Ovary (tissue), 9 donors: Measurements from ENCODE around the gene SLC23A3. TPM values are rescaled to one million over a fixed set of nuclear protein-coding genes. Genes with fewer than 3 reads are reported as not detected.

Source experiments
- DNase-seq, 5 donors: peaks; one replicate each; pipeline ENCODE4 v3.0.0-alpha.2; 2019 to 2020
- H3K27ac ChIP-seq, 2 donors: fragments of 200-600 bp; one replicate each; pipeline versions ENCODE4 v1.5.1 to v1.8.0; 2019 to 2022
- H3K27me3 ChIP-seq: fragments of 200-600 bp; one replicate; pipeline ENCODE4 v1.8.0; 2022
- H3K36me3 ChIP-seq: fragments of 200-600 bp; sonication (generic); one replicate; pipeline ENCODE4 v1.5.1; 2019
- H3K4me1 ChIP-seq: one replicate; pipeline ENCODE4 v1.8.1; 2013; ENCODE audit warnings: mild to moderate bottlenecking, moderate library complexity; ENCODE audit not compliant: insufficient read depth
- H3K4me3 ChIP-seq: fragments of 200-600 bp; sonication (generic); one replicate; pipeline ENCODE4 v1.5.1; 2017
- H3K9me3 ChIP-seq, 2 donors: fragments of 200-600 bp in 1 of 2; sonication (generic) in 1 of 2; one replicate each; pipeline versions ENCODE4 v1.5.1 to v1.8.1; 2013 to 2019; ENCODE audit warnings: mild to moderate bottlenecking in 1 of 2, moderate library complexity in 1 of 2
- EP300 ChIP-seq: sonication (generic); formaldehyde crosslinking; IDR thresholded peaks from one replicate; pipeline ENCODE4 v1.6.1; 2017; ENCODE audit warnings: antibody characterized with exemption
- POLR2A ChIP-seq: fragments of 450-650 bp; IDR thresholded peaks from one replicate; pipeline ENCODE4 v1.6.1; 2017; ENCODE audit warnings: antibody characterized with exemption, mild to moderate bottlenecking, moderate library complexity
- WGBS, 3 donors: extraction: QIAGEN DNeasy Blood & Tissue Kit in 1 of 3; methylation state at CpG; one replicate each; pipeline versions ENCODE4 v1.1.5 to v1.1.7; 2013 to 2017; 5-methylcytosine and 5-hydroxymethylcytosine counted together
- intact Hi-C, 4 donors: fragments of 100-400 bp; cut with DNase I; formaldehyde crosslinking; loops; one replicate each; pipeline versions ENCODE4 v1.11.0 to v1.15.1; 2022 to 2023
- polyA plus RNA-seq, 2 donors: library from polyadenylated mRNA; stranded (reverse); fragments of 200-250 nt in 1 of 2; fragments of 350-450 nt in 1 of 2; fragmentation: Illumina TruSeq in 1 of 2; extraction: RNeasy Lipid Tissue Mini Kit (QIAGEN cat#74804) in 1 of 2; gene quantifications; one replicate each; pipeline ENCODE4 v1.2.3, GENCODE V29; 2013 to 2014
- total RNA-seq, 7 donors: library from RNA; depleted of rRNA in 2 of 7; stranded (reverse); fragments of >200 nt in 2 of 7; fragmentation: NEBNext Ultra II Directional in 3 of 7; extraction: Animal tissue kit (Norgen Biotek cat#: 25700) in 3 of 7; gene quantifications; one replicate each; pipeline versions ENCODE4 v1.1.0 to v1.2.4, GENCODE V29; 2016 to 2023
- TF ChIP-seq, protein P1 (sequence below), 3 donors: fragments of 450-650 bp in 2 of 3; fragments of 200-600 bp in 1 of 3; IDR thresholded peaks; one replicate each; pipeline versions ENCODE4 v1.5.1 to v1.8.0; 2016 to 2022; ENCODE audit warnings: antibody characterized with exemption in 3 of 3, mild to moderate bottlenecking in 1 of 3
- donor health status: DM: no; HTN: no; CAD: no; lungs with moderate emphysema.
- donor health status: DM: no; HTN: no; CAD: no.
- donor health status: Bipolar disorder and iron deficiency.
- donor health status: DM: yes; HTN: yes; CAD: no.
- donor health status: DM: no; HTN: no; CAD: no.
- donor health status: DM: yes; HTN: yes; CAD: no.

The SLC23A3 gene
- total and polyA plus RNA-seq, 9 donors: 0.81 to 4.5 (median 1.3) TPM

DNA sequence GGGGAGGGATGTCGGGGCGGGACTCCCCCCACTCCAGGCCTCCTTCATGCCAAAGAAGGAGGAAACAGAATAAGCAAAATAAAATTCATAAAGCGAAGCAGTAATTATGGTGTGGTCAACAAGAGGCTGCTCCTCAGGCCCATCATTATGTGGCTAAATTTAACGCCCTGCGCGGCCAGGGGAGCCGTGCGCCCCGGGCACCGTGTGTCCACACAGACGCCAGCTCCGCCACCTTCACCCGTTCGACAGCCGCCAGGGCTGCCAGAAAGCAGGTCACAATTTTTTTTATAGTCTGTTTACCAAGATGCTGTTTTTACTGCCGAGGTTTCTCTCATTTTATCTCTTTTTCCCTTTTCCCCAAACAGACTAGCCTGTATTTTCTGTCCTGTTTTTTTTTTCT lies 40.2 kb downstream of the SLC23A3 start:
- peaks cover 6% of the 10 kb centered on the region for H3K4me1 ChIP-seq
- no peaks in the 10 kb centered on the region for H3K36me3 ChIP-seq
- TF ChIP-seq, protein P1, sequence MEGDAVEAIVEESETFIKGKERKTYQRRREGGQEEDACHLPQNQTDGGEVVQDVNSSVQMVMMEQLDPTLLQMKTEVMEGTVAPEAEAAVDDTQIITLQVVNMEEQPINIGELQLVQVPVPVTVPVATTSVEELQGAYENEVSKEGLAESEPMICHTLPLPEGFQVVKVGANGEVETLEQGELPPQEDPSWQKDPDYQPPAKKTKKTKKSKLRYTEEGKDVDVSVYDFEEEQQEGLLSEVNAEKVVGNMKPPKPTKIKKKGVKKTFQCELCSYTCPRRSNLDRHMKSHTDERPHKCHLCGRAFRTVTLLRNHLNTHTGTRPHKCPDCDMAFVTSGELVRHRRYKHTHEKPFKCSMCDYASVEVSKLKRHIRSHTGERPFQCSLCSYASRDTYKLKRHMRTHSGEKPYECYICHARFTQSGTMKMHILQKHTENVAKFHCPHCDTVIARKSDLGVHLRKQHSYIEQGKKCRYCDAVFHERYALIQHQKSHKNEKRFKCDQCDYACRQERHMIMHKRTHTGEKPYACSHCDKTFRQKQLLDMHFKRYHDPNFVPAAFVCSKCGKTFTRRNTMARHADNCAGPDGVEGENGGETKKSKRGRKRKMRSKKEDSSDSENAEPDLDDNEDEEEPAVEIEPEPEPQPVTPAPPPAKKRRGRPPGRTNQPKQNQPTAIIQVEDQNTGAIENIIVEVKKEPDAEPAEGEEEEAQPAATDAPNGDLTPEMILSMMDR (IDR thresholded peaks at IDR 0.05): no peak
- TF ChIP-seq EP300: no peak
- no peak for TF ChIP-seq POLR2A
- intact Hi-C loops: no loop called here
- WGBS, 3 donors: 78 to 92% (median 91%) methylated on average over 16 of the region's 16 CpGs
- no peaks in the 10 kb centered on the region for H3K27me3 ChIP-seq
- H3K9me3 ChIP-seq: no peaks in the 10 kb centered on the region
- DNase-seq: no peak
- no peak overlapping the region for H3K27ac ChIP-seq
- H3K4me3 ChIP-seq: no peak overlapping the region

- Histone ChIP-seq H3K4me1 (peaks cover 13% of the 10 kb centered on the region), H3K9me3 (no peaks in the 10 kb centered on the region), H3K36me3 (no peaks in the 10 kb centered on the region), H3K27me3 (no peaks in the 10 kb centered on the region), H3K27ac (no peak overlapping the region), H3K4me3 (no peak overlapping the region)
- no peak for TF ChIP-seq POLR2A
- no peak for DNase-seq
- intact Hi-C loops: no loop called here
- 18 to 47% (median 31%) methylated on average over 7 of the region's 7 CpGs for WGBS, 3 donors
Observed at GRCh38 chr2:219128396-219128795, 41.4 kb downstream of the SLC23A3 start.

DNA sequence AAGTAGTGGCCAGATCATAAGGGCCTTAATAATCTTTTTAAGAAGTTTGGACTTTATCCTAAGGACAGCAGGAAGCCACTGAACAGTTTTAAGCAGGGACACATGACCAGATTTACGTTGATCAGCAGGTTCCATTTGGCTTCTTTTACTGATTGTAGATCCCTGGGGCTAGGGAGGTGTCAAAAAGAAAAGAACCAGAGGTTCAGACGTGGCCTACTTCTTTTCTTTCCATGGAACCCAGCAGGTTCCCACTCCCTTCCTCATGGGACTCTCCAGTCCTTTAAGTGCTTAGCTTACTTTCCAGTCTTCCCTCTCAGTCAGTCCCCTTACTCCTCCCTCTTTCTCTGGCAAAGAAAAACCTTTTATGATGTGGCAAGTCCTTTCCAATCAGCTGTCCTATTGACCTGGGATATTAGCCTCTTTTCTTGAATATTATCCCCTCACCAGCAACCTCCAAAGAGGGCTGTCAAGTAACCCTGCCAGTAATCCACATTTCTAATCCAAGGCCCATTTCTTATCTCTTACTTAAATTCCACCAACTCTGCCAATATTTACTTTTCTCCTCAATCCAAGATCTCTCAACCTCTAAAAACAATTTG lies 42.7 kb downstream of the SLC23A3 start:
- Histone ChIP-seq H3K36me3 (no peaks in the 10 kb centered on the region), H3K4me1 (peaks cover 13% of the 10 kb centered on the region), H3K27ac (no peak overlapping the region), H3K4me3 (no peak overlapping the region), H3K9me3 (no peaks in the 10 kb centered on the region), H3K27me3 (no peaks in the 10 kb centered on the region)
- WGBS, 3 donors: 74 to 89% (median 87%) methylated on average over 2 of the region's 2 CpGs
- no peak for DNase-seq
- intact Hi-C loops: no loop called here
- TF ChIP-seq, protein P1 (IDR thresholded peaks at IDR 0.05): no peak
- TF ChIP-seq EP300: no peak

- Histone ChIP-seq H3K4me3 (no peak overlapping the region), H3K4me1 (peaks cover 13% of the 10 kb centered on the region), H3K36me3 (no peaks in the 10 kb centered on the region), H3K27me3 (no peaks in the 10 kb centered on the region), H3K27ac (no peak overlapping the region), H3K9me3 (no peaks in the 10 kb centered on the region)
- 83 to 88% (median 84%) methylated on average over 3 of the region's 3 CpGs for WGBS, 3 donors
- TF ChIP-seq EP300 (no peak), POLR2A (no peak)
- TF ChIP-seq, protein P1 (IDR thresholded peaks at IDR 0.05): no peak
- DNase-seq: no peak
- intact Hi-C loops: no loop called here
Observed at GRCh38 chr2:219126555-219126954, 43.3 kb downstream of the SLC23A3 start.

DNA sequence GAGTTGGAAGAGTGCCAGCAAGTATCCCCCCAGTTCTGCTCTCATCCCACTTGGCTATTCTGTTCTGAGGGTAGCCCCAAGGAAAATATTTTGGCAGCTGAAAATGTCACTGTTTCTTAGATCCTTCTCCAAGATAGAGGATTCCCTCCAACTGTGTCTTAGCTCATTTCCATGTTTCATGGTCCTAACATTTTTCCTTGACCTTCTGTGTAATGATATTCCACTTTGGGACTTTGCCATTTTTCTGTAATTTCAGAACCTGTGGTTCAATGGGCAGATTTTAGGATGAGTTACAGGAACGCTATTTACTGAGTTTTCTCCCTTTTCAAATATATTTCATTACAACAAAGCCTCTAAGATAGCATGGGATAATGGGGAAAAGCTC lies 44.0 kb downstream of the SLC23A3 start:
- H3K4me1 ChIP-seq: peaks cover 13% of the 10 kb centered on the region
- H3K9me3 ChIP-seq: no peaks in the 10 kb centered on the region
- no peak overlapping the region for H3K4me3 ChIP-seq
- no peak for TF ChIP-seq POLR2A
- TF ChIP-seq, protein P1 (IDR thresholded peaks at IDR 0.05): no peak
- TF ChIP-seq EP300: no peak
- intact Hi-C loops: no loop called here
- 68 to 80% (median 74%) methylated on average over 1 of the region's 1 CpG for WGBS, 3 donors
- no peak overlapping the region for H3K27ac ChIP-seq
- H3K27me3 ChIP-seq: no peaks in the 10 kb centered on the region
- no peaks in the 10 kb centered on the region for H3K36me3 ChIP-seq
- no peak for DNase-seq
